CD4-positive, alpha-beta T cell treated with Interleukin-4 for 4 hours (primary cell): ENCODE measurements around the gene SMARCE1.

ENCODE experiments used
- DNase-seq: peaks from one replicate; pipeline ENCODE4 v3.0.0-alpha.2; 2020

SMARCE1 gene

GRCh38 chr17:40645291-40645690 lies 2.3 kb downstream of the SMARCE1 start:
- DNase-seq: no peak

DNA sequence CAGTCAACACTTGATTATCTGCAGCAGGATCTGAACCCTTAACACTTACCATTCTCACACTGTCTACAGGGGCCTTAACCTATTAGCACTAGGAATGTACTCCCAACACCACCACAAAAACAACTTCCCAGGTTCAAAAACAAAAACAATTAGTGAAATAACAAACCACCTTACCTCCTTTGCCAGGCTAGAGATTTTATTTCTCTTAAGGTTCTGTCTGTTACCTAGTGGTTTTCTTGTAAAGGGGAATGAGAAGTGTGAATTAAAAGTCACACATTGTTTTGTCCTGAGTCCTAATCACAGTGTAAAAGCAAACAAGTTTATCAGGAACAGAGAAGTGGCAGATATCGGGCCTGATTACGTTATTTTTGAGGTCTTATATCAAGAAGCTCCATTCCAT lies 9.7 kb downstream of the SMARCE1 start:
- no peak for DNase-seq

- no peak for DNase-seq
Observed at GRCh38 chr17:40633871-40634270, 13.7 kb downstream of the SMARCE1 start.

DNA sequence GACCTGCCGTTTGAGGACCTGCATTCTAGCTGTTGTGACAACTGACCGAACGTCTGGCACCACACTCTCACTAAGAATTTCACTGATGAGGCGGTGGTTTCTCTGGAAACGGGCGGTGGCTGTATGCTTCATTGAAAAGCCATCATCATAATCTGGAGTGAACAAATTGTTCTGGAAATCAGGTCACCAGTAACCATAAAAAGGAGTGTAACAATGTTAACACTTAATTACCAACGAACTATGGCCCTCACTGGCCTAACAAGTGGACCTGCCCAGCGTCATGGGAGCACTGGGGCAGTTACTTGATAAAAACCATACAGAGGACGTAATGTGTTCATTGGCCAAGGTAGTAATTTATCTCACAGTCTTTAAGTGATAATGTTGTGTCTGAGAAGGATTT lies 15.4 kb downstream of the SMARCE1 start:
- DNase-seq: no peak

DNA sequence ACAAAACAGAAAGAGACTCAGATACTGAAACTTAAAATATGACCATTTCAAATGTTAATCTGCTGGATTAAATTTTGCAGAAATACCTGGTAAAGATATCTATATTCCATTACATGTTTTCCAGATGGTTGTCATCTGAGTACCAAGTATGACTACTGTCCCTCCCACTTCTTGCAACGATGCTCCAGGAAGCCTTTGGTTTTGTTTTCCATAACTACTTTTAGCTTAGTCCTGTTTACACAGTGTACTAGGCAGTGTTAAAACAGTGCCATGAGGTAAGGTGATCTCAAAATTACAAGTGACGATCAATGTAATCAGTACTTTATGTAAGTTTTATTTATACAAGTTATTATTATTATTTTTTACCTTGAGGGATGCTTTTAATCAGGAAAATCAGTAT lies 17.8 kb downstream of the SMARCE1 start:
- DNase-seq: no peak

GRCh38 chr17:40625311-40625710 lies 22.3 kb downstream of the SMARCE1 start:
- DNase-seq: no peak

DNA sequence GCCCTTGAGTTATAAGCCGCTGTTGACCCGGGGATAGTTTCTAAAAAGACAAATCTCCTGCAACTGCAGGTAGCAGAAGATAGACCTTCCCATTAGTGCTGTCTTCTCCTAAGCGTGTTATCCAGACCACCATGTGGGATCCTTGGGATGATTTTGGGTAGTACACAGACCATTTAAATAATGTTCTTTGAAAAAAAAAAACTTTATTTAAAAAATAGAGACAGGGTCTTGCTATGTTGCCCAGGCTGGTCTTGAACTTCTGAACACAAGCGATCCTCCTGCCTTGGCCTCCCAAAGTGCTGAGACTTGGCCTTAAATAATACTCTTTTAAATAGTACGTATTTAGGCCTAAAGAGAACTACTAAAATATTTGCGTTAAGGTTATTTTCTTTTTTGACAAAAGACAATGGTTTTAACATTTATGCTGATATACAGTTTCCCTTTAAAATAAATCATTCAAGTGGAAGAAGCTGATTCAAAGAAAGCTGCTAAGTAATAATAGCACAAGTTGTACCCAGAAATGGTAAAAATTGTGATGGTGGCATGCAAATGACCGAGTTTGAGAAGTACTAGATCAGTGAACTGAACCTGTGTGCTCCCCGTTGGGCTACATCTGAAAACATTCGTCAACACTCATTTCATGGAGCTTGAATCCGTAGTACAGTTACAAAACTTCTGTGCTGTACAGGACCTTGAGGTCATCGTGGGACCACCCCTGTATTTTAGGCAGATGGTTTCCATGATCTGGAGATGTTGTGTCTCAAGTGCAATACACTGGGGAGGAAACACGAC lies 24.0 kb downstream of the SMARCE1 start:
- DNase-seq: no peak

DNA sequence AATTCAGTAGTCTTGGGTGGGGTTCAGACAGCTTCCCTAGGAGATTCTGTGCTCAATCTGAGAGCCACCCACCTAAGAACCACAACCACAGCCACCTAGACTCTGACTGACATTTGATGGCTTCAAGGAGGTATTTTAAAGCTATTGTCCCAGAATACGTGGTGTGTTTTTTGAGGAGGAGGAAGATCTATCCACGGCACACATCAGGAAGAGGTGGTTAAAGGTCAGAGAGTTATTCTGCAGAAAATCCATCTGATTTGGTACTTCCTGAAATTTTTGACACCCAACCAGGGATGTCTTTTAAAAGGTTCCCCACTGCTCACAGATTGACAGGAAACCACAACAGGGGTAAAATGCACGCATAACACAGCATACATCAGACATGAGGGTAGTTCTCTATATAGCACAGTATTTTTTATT lies 25.1 kb downstream of the SMARCE1 start:
- peak; percentile 47 for DNase-seq

DNA sequence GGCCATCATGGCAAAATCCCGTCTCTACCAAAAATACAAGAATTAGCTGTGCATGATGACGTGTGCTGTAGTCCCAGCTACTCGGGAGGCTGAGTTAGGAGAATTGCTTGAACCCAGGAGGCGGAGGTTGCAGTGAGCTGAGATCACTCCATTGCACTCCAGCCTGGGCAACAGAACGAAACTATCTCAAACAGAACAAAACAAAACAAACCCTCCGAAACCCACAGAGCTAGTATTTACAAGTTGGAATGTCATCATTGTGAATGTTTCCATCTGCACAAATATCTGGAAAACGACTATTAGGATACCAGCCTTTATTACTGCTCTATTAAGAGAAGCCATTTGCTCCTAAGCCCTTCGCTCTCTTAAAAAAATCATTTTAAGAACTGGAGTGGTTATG lies 26.0 kb downstream of the SMARCE1 start:
- no peak for DNase-seq

- no peak for DNase-seq
Observed at GRCh38 chr17:40621019-40621418, 26.6 kb downstream of the SMARCE1 start.

DNA sequence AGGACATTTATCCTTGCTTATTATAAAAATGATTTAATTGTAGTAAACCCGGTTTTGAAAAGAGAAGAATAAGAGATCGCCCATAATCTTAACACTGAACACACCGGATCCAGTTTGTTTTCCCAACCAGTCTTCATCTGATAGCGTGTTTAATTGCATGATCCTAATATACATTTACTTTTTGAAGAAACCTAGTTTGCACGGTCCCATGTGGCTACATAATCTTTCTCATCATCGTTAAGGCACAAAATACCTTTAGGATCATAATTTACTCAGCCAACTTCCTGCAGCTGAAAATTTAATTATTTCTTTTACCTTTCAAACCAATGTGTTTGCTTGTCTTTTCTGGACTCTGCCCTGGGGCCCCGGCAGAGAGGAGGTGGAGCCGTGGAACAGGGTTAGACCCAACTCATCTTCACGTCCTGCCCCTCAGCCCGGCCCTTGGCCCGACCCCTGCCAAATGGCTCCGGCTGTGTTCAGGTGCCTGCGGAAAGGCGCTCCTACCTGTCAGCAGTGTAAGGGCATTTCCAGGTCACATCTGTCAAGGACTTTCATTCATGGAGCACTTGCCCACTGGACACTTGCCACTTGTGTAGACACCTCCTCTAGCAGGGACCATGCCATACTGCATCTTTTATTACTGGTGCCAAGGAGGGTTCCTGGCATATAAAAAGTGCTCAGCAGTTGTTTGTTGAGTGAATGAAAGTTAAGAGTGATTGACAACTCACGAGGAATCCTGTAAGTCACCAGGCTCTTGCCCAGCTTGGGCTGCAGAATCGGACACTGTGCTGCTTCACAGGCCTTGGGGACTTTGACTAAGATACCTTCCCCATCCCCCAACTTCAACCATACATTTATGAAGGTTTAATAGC lies 28.6 kb downstream of the SMARCE1 start:
- no peak for DNase-seq

DNA sequence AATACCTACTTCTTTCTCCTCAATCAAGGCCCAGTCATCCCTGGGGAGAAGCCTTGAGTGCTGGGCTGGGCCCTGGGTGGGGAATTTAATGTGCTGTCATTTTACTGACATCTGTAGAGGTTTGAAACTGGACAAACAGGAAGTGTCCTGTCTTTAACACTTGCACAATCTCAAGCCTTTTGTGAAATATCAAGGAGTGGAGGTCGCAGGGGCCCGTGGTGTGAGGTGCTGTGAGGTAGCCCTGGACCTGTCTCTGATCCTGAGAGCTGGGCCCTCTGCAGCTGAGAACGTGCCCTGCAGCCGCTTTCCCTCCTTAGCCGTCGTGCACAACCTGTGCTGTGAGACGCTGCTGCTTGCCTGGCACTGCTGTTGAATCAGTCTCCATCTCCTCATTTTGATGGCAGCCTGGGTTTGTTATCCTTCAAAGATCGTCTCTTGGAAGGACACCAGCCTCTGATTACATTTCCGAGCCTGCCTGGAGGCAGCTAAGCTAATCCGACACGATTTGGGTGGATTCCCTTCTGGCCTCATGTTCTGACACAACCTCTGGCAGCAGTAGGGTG lies 29.9 kb downstream of the SMARCE1 start:
- no peak for DNase-seq

GRCh38 chr17:40616592-40616991 lies 31.0 kb downstream of the SMARCE1 start:
- DNase-seq: no peak

- DNase-seq: no peak
Observed at GRCh38 chr17:40615841-40616476, 31.7 kb downstream of the SMARCE1 start.

- DNase-seq: peak; percentile 65
Observed at GRCh38 chr17:40615068-40615840, 32.4 kb downstream of the SMARCE1 start.

GRCh38 chr17:40614431-40615067 lies 33.1 kb downstream of the SMARCE1 start:
- DNase-seq: no peak

GRCh38 chr17:40613467-40614154 lies 34.0 kb downstream of the SMARCE1 start:
- DNase-seq: no peak

- DNase-seq: peak; percentile 92
Observed at GRCh38 chr17:40612599-40613244, 34.9 kb downstream of the SMARCE1 start.

DNA sequence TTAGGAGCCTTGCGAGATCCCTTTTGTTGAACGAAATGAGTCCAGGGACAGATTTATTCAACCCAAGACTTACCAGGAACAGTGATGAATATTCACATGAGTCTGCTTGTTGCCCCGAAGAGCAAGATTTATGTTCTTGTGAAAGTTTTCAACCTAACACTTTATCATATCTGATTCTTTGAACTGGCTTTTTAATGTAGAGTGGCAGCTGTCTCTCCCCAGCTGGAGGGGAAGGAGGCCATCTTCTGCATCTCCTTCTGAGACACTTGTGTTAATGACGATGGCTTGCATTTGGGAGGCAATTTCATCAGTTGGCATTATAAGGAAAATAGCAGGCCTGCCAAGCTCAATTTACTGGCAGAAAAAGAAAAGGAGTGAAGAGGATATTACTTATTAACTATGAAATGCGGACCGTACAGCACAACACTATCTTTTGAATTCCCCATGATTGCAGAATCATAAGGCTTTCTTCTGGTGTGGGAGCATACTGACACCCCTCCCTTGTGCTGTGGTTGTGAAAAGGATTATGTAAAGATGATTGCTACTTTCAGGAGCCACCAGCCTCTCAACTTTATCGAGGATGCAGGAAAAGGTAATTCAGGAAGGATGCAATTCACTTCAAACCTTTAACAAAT lies 35.7 kb downstream of the SMARCE1 start:
- DNase-seq: peak; percentile 35

- no peak for DNase-seq
Observed at GRCh38 chr17:40610359-40610758, 37.3 kb downstream of the SMARCE1 start.
